GM19467 (cell line): ENCODE measurements around the gene CMIP.

Experiments used
- ATAC-seq: cut with Tn5 transposase; IDR thresholded peaks from one replicate; pipeline ENCODE4 v1.9.1; 2021; ENCODE audit warnings: mild to moderate bottlenecking, moderate library complexity; ENCODE audit not compliant: unreplicated experiment

The CMIP gene

DNA sequence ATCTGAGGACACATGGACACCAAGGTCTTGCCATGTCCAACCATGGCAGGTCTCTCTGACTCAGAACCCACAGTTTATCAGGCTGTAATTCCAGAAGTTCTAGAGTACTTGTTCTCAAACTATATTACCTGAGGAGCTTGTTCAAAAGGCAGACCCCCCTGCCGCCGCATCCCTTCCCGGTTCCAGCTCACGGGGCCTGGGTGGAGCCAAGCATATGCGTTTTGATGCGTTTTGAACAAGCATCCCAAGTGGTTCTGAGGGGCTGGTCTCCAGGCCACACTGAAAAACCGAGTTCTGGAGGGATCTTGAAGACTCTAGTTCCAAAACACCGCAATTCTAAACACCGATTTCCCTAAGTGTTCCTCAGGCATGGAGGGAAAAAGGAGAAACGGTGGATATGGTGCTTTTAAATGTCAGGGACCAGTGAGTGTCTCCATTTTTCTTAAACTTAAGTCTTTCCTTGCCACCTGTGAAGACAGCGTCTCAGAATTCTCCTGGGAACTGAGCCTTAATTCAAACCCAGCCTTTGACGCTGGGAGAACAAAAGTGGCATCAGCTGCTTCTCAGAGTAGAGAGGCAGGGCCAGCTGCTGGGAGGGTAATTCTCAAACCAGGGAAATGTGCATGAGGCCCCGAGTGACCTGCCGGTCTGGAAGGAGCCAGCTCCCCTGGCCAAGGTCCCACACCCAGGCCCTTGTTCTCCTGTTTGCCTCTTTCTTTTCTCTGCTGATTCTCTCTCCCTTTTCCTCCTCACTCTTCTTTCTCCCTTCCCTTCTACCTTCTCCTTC is 250.1 kb downstream of the CMIP start:
- no peak for ATAC-seq

DNA sequence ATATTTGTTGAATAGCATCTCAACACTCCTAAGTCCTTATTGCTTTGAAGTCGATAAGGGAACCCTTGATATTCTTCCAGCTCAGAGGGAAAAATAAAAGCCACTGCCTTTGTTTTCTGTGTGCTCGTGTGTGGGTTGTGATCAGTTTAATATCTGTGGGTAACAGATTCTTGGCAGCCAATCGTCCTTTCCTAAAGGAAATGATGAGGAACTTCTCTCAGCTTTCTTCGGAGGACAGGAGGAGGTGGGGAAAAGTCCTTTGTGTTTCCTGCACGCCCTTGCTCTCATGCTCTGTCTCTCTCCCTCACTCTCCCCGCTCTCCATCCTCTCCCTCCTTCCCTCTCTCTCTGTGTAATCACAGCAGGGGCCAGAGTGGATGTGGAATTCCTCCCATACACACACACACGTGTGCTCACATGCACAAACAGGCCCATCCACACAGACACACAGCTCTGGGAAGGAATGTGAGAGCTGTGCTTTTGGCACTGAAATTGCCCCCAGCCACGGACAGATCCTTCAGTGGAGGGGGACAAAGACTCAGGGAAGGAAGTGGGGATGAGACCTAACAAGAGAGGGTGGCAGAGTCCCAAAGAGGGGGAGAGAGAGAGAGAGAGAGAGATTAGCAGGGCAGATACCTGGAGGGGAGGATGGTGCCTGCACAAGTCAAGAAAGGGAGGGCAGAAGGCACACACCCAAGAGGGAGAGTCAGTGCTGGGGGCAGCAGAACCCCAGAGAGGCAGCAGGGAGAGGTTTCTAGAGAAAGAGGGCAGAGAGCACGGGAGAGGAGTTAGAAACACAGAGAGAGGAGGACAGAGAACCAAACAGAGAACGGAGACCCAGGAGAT is 250.9 kb downstream of the CMIP start:
- ATAC-seq, result no peak

DNA sequence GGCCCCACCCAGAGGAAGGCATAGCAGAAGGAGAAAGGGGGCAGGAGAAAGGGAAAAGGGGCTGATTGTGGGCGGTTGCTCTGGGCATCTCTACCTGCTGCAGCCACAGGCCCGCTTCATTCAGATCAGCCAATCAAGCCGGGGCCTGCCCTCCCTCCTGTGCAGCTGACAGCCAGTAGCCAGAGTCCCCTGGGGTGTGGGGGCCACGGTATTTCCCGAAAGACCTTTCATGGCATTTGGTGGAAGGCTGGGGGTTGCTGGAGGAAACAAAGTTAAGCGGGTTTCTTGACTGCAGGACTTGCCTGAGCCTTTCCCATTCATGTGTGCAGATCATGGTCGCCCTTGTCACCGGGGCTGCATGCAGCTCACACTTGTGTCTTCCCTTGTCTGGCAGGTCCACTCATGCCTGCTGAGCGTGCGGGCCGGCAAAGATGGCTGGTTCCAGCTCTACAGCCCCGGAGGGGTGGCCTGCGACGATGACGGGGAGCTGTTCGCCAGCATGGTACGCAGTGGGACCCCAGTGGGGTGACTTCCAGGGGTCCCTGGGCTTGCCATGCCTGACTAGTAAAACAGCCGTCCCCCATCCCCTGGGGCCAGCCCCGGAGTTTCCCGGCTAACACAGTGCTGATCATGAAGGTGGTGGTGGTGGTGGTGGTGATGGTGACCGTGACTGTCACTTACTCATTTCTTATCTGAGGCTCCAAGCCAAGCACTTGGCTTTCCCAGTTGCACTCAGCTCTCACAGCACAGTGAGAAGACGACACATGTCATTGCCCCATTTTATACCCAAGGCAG is 251.8 kb downstream of the CMIP start:
- ATAC-seq, result no peak

DNA sequence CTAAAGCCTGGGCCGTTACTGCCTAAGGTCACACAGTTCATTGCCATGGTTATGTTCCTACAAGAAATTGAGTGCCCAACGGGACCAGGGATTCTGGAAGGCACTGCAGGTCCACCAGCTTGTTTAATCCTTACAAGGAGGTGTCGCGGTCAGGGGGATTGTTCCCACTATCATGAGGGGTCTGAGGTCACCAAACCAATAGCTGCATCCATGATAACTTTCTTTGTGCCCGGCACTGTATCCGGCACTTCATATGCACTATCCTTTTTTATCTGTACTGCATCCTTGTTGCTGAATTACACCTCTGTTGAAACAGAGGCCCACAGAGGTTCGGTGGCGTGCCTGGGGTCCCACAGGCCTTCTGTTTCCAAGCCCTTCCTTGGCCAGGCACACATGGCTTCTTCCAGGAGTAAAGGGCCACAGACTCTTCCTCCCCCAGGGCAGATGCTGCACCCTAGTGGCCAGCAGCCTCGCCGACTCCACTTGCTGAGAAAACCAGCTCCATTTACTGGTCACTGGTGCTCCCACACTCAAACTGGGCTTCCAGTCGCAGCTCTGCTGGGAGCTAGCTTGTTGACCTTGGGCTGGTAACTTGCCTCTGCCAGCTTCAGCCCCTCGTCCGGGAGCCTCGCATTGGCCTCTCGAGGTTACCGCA is 252.5 kb downstream of the CMIP start:
- no peak for ATAC-seq

DNA sequence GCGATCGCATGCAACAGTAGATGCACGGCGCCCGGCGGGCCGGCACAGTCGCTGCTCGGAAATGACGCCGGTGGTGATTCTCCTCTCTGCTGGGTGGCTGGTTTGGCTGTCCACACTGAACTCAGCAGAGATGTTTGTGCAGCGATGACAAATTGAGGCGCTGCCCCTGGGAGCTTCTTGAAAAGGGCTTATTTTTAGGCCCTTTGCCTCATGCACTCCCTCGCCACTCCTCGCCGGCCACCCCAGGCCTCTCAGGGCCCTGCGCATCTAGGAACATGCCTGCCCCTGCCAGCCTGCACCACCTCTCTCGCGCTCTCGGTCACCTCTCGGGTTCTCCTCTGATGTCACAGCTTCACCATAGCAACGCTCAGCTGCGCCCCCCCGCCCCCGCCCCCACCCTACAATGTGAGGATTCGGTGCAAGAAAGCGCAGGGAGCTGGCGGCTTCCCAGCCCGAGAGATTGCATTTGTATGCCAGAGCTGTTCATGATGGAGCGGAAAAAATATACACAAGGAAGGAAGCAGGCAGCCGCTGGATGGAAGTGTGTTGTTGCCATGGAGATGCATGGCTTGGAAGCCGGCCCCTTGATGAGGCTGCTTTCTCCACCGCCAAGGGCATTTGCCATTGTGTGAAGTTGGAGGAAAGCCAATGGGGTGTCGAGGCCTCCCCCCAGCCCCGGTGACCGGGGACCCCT is 253.2 kb downstream of the CMIP start:
- ATAC-seq, result no peak

DNA sequence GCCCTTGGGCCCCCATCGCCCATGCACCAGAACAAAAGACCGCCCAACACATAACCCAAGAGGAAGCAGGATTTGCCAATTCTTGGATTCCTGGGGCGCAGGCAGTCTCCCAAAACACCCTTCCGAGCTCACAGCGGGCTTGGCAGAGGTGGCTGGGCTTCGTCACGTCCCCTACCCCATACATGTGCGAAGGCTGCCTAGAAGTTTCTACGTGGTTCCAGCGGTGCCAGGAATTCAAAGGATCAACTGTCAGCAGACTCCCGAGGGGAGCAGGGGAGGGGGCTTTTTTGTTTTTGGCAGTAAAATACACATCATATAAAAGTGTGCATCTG is 253.7 kb downstream of the CMIP start:
- ATAC-seq, result no peak

DNA sequence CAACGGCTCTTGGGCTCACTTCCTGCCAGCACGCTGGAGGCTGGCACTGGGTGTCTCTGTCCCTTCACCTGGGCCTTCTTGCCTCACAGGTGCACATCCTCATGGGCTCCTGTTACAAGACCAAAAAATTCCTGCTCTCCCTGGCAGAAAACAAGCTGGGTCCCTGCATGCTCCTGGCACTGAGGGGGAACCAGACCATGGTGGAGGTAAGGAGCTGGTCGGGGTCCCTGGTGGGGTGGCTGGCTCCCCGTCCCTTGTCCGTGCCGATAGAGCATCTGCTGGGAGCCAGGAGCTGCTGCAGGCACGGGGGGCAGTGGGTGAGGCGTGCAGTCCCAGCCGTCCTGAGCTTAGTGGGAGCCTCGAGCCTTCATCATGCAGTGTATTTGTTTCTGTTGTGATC is 255.0 kb downstream of the CMIP start:
- ATAC-seq, result no peak

DNA sequence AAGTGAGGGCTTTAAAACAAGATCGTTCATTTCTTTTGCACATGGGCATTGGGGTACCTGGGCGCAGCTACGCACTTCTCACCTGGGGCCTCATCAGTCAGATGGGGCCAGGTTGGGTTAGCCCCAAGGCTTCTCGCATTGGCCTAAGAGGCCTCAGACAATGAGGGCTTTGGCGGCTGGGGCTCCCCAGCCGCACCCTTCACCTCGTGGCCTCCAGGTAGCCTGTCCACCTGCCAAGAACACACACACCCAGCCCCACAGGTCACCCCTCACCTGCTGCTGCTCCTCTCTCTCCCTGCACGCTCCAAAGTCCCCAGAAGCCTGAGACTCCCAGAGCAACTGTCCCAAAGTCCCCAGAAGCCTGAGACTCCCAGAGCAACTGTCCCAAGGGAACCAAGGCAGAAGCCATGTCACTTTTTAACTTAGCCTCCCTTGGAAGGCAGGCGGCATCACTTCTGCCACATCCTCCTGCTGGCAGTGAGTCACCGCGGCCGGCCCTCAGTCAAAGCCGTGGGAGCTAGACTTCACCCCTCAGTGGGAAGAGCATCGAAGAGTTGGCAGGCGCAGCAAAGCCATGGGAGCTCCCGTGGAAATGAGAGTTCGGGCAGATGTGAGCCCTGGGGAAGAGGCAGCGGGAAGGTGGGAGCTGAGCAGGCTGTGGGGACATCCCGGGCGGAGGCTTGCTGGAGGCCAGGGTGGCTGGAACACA is 255.6 kb downstream of the CMIP start:
- no peak for ATAC-seq

DNA sequence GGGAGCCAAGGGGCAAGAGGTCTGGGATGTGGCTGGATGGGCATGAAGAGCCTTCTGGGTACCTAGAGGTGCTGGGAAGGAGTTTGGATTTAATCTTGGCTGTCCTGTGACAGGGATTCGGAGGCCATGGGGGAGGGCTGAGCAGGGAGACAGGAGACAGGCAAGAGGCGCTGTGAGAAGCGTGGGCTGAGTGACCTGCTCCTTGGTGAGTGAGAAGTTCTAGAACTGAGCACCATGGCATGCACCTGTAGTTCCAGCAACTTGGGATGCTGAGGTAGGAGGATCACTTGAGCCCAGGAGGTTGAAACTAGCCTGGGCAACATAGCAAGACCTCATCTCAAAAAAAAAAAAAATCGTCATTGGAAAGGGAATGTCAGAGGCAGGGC is 256.2 kb downstream of the CMIP start:
- ATAC-seq, result no peak

DNA sequence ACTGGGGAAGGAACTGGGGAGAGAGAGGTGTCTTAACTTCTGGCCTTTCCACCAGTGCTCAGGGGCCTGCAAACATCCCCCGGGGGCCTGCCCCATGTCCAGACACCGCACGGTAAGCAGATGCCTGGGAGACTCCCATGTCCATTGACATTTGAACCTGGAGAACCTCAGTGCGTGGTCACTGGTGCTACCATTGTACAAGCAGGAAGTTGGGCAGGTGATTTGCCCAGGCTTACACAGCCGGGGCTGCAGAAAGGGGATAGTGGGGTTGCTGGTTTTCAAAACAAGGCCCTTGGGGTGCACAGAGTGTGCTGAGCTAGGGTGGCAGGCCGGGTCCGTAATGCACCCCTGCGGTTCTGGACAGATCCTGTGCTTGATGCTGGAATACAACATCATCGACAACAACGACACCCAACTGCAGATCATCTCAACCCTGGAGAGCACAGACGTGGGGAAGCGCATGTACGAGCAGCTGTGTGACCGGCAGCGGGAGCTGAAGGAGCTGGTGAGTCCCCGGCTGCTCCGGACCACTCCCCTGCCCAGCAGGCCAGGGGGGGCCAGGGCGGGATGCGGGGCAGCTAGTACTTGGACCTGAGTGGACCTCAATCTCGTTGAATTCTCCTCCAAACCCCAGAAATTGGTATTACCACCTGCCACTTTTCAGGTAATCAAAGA is 256.8 kb downstream of the CMIP start:
- no peak for ATAC-seq

DNA sequence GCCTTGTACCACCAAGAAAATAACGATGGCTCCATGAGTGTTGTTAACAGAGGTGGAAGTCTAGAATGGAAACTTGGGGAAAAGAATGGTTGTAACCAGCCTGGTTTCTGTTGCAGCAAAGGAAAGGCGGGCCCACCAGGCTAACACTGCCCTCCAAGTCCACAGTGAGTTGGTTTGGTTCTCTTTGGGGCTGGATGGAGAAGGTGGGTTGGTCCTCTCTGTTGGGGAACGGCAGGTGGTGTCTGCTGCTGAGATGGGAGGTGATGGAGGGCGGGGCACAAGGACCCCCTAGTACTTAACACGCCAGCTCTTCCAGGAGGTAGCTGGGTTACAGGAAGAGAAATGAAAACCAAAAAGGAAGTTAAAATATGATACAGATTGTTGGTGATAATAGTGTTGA is 257.9 kb downstream of the CMIP start:
- ATAC-seq, result no peak

DNA sequence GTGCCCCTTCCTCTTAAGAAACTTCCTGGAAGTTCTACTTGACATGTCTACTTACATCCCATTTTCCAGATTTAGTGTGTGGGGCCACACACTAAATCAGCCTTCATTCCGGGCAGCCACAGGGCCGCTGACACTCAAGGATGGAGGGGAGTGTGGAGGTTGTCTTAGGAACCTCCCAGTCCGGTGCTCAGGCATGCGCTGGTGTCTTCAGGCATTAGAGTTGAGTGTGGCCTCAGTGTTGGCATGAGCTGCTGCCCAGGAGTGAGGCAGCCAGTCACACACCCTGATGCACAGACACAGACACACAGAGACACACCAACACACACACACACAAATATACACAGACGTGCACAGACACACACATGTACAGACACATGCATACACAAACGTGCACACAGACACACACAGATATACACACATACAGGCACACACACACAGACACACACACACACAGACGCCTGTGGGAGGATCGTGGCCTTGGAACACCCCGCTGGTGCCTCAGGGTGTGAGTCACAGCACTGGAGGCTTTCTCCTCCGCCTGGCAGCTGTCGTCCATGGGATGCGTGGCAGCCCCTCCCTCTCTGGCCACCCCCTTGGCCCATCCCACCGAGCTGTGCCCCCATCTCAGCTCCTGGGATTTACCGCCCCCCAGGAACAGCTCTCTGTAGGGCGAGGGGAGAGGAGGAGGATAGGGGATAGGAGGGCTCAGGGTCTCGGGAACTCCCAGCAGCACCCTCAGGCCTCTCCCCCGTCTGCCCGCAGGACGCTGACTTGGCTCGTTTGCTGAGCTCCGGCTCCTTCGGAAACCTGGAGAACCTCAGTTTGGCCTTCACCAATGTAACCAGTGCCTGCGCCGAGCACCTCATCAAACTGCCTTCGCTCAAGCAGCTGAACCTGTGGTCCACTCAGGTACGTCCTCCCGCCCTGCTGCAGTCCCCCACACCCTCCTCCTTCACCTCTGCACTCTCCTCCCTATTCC is 258.9 kb downstream of the CMIP start:
- ATAC-seq, result no peak

DNA sequence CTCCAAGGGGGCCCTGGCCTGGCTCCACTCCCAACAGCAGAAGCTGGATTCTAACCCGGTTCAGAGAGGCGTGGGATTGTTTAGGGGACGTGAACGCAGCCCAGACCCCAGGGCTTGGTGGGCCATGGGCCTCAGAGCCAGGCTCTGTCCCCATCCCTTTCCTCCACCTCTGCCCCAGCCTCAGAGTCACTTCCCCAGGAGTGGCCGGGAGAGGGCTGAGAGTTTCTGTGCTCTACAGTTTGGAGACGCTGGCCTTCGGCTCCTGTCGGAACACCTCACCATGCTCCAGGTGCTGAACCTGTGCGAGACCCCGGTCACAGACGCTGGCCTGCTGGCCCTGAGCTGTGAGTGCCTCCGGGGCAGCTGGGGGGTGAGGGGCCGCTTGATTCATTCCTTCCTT is 260.7 kb downstream of the CMIP start:
- no peak for ATAC-seq

DNA sequence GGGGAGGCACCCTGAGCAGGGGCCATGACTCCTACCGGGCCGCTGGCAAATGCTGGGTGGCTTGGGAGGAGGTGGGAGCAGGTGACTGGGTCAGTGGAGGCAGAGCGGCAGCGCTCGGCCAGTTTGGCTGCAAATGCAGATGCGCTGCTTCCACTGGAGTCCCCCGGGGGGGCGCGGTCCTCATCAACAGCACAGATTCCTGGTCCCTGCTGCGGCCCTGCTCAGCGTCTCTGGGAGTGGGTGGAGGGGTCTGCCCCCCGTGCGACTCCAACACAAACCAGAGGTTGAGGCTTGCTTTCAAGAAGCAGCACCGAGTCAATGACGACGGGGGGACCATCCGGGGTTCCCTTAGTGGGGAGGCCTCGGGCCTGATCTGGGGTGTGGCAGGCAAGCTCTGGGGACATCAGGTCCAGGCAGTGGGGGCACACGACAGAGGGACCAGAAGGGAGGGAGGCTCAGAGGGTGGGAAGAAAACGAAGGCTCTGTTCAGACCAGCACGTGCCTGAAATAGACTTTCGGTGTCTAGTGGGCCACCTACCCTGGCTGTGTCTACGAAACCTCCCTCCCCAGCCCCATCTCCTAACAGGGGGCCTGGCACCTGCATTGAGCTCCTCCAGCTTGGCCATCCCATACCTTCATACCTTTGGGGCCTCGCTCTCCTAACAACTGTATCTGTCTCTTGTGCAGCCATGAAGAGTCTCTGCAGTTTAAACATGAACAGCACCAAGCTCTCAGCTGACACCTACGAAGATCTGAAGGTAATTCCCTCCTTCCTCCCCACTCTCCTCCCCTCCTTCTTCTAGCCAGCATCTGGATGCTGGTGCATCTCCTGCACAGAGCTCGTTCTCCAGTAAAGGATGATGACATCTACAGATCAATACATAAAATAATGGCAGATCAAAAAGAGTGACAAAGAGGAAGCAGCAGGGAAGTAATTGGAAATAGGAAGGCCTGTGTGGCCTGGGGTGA is 262.0 kb downstream of the CMIP start:
- no peak for ATAC-seq

DNA sequence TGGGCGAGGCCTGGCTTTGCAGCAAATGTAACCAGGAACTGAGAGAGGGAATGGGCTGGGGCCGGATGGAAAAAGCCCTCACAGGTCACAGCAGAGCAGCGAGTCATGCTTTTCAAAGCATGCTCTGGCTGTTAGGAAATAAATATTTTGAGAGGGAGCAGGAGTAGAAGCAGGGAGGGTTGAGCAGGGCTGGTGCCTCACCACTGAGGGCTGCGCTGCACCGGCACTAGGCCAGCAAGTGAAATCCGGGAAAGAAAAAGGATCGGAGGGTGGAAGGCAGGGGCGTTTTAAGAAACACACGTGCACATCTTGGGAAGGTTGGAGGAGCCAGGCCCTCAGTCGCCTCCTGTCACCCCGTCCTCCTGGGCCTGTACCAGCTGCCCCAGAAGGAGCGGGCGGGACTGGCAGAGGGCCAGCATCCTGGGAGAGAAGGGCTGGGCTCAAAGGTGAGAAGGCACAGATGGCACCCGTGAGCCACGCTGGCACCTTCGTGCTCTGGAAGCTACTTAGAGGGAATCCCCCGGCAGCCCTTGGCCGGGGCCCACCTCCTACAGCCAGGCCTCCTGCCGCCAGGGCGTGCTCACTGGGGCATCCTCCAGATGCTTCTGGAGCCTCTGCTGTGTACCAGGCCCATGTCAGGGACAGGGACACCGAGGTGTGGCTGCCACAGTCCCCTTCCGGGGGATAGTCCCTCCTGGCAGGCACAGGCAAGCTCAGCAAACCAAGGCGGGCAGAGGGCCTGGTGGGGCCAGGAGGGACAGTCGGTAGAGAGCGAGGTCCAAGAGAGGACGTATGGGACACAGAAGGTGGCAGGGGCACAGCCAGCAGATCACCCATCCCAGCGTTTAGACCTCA is 263.0 kb downstream of the CMIP start:
- no peak for ATAC-seq
